Neural cell (in vitro differentiated cells): ENCODE measurements around the gene DYDC1.

Source experiments
- EZH2 ChIP-seq: fragments of 200-600, 300-800 bp; shearing (Covaris generic), sonication (generic); IDR thresholded peaks from 2 replicates; pipeline ENCODE4 v1.6.1; 2014; ENCODE audit warnings: antibody characterized with exemption, low read length, borderline replicate concordance, mild to moderate bottlenecking; ENCODE audit not compliant: insufficient read depth, poor library complexity, severe bottlenecking
- POLR2AphosphoS5 ChIP-seq: IDR thresholded peaks from 2 replicates; pipeline ENCODE4 v1.6.1; 2012
- RAD21 ChIP-seq: fragments of 450-650 bp; conservative IDR thresholded peaks from 2 replicates; pipeline ENCODE4 v1.6.1; 2014; ENCODE audit warnings: antibody characterized with exemption, mild to moderate bottlenecking, moderate library complexity
- SMC3 ChIP-seq: fragments of 450-650 bp; conservative IDR thresholded peaks from 2 replicates; pipeline ENCODE4 v1.6.1; 2014; ENCODE audit warnings: antibody characterized with exemption, mild to moderate bottlenecking, moderate library complexity; ENCODE audit not compliant: poor library complexity
- TF ChIP-seq, protein P1 (sequence below): fragments of 450-650 bp; IDR thresholded peaks from 2 replicates; pipeline ENCODE4 v1.5.1; 2014; ENCODE audit warnings: antibody characterized with exemption, mild to moderate bottlenecking, moderate library complexity; ENCODE audit not compliant: poor library complexity, severe bottlenecking
- TF ChIP-seq, protein P2 (sequence below): IDR thresholded peaks from 2 replicates; pipeline ENCODE4 v1.6.1; 2012; ENCODE audit warnings: borderline replicate concordance

DNA sequence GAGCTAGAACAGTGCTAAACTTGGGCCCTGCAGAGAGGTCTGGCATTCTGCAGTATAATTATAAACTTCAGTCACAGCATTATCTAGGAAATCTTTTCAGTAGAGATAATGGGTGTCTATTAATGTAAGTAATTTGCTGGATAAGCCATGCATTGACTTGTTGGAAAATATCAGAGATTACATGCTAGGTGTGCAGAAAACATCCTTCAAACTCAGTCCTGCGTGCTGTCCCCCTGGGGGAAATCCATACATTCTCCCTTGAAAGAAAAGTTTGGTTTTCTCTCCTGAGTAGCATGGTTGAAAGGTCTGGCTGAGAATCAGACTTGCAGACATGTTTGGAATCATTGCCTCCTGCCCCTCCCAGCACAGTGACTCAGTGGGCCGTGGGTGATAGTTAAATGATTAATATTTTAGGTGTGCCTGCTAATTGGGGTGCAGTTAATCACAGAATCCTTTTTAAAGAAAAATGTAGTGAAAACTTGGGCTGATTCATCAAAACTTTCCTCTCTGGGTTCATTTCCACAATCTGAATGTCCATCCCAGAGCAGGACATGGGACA lies 37.9 kb upstream of the DYDC1 start:
- TF ChIP-seq, protein P1, sequence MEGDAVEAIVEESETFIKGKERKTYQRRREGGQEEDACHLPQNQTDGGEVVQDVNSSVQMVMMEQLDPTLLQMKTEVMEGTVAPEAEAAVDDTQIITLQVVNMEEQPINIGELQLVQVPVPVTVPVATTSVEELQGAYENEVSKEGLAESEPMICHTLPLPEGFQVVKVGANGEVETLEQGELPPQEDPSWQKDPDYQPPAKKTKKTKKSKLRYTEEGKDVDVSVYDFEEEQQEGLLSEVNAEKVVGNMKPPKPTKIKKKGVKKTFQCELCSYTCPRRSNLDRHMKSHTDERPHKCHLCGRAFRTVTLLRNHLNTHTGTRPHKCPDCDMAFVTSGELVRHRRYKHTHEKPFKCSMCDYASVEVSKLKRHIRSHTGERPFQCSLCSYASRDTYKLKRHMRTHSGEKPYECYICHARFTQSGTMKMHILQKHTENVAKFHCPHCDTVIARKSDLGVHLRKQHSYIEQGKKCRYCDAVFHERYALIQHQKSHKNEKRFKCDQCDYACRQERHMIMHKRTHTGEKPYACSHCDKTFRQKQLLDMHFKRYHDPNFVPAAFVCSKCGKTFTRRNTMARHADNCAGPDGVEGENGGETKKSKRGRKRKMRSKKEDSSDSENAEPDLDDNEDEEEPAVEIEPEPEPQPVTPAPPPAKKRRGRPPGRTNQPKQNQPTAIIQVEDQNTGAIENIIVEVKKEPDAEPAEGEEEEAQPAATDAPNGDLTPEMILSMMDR = no peak
- no peak for TF ChIP-seq SMC3
- no peak for TF ChIP-seq POLR2AphosphoS5
- TF ChIP-seq, protein P2, sequence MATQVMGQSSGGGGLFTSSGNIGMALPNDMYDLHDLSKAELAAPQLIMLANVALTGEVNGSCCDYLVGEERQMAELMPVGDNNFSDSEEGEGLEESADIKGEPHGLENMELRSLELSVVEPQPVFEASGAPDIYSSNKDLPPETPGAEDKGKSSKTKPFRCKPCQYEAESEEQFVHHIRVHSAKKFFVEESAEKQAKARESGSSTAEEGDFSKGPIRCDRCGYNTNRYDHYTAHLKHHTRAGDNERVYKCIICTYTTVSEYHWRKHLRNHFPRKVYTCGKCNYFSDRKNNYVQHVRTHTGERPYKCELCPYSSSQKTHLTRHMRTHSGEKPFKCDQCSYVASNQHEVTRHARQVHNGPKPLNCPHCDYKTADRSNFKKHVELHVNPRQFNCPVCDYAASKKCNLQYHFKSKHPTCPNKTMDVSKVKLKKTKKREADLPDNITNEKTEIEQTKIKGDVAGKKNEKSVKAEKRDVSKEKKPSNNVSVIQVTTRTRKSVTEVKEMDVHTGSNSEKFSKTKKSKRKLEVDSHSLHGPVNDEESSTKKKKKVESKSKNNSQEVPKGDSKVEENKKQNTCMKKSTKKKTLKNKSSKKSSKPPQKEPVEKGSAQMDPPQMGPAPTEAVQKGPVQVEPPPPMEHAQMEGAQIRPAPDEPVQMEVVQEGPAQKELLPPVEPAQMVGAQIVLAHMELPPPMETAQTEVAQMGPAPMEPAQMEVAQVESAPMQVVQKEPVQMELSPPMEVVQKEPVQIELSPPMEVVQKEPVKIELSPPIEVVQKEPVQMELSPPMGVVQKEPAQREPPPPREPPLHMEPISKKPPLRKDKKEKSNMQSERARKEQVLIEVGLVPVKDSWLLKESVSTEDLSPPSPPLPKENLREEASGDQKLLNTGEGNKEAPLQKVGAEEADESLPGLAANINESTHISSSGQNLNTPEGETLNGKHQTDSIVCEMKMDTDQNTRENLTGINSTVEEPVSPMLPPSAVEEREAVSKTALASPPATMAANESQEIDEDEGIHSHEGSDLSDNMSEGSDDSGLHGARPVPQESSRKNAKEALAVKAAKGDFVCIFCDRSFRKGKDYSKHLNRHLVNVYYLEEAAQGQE = no peak
- no peak for TF ChIP-seq EZH2
- TF ChIP-seq RAD21 = no peak
